Omental fat pad (tissue), 4 donors: Measurements from ENCODE around the gene AZIN2. TPM values are rescaled to one million over a fixed set of nuclear protein-coding genes. Genes with fewer than 3 reads are reported as not detected.

ENCODE experiments used
- ATAC-seq: fragments of 150-250 bp; one replicate; pipeline ENCODE4 v1.9.1; 2016; ENCODE audit warnings: mild to moderate bottlenecking, moderate library complexity; ENCODE audit not compliant: low FRiP score
- DNase-seq: peaks from one replicate; pipeline ENCODE4 v3.0.0-alpha.2; 2019; ENCODE audit warnings: low spot score
- total RNA-seq, 4 donors: library from RNA; depleted of rRNA; stranded (reverse); fragments of >200 nt; gene quantifications; one replicate each; pipeline ENCODE4 v1.1.0, GENCODE V29; 2016
- TF ChIP-seq, protein P1 (sequence below), 3 donors: fragments of 450-650 bp; IDR thresholded peaks; one replicate each; pipeline ENCODE4 v1.5.1; 2016 to 2017; ENCODE audit warnings: antibody characterized with exemption in 3 of 3, mild to moderate bottlenecking in 3 of 3, moderate library complexity in 2 of 3

The AZIN2 gene
- total RNA-seq, 4 donors from 2014 or later: 1.8 to 5.3 (median 3.5) TPM

DNA sequence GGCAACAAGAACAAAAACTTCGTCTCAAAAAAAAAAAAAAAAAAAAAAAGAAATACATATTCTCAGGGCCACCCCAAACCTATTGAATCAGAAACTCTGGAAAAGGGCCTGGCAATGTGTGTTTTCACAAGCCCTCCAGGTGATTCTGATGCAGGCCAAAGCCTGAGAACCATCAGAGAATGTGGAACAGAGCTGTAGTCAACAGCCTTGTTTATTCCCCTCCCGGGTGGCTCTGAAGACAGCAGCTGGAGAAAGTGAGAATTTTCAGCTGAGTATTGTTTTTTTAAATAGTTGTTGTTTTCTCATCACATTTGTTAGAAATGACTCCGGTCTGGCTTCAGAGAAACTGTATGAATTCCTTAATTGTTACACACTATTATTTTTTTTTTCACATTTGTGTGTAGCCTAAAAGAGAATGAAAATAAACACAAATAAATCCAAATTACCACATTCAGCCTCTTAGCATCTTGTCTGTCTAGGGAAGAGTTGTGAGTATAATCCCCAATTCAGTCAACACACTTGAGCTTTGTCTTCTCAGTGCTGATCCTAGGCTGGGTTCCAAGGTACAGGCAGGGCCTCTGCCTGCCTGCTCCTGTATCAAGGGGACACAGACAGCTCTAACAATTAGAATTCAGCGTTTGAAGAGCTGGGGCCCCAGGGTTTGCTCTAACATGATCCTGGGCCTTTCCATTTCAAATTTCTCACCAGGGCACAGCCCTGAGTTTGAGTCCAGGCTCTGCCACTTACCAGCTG is 6.6 kb upstream of the AZIN2 start:
- TF ChIP-seq, protein P1, sequence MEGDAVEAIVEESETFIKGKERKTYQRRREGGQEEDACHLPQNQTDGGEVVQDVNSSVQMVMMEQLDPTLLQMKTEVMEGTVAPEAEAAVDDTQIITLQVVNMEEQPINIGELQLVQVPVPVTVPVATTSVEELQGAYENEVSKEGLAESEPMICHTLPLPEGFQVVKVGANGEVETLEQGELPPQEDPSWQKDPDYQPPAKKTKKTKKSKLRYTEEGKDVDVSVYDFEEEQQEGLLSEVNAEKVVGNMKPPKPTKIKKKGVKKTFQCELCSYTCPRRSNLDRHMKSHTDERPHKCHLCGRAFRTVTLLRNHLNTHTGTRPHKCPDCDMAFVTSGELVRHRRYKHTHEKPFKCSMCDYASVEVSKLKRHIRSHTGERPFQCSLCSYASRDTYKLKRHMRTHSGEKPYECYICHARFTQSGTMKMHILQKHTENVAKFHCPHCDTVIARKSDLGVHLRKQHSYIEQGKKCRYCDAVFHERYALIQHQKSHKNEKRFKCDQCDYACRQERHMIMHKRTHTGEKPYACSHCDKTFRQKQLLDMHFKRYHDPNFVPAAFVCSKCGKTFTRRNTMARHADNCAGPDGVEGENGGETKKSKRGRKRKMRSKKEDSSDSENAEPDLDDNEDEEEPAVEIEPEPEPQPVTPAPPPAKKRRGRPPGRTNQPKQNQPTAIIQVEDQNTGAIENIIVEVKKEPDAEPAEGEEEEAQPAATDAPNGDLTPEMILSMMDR (IDR thresholded peaks at IDR 0.05): no peak
- DNase-seq (no peak), ATAC-seq (no peak)

DNA sequence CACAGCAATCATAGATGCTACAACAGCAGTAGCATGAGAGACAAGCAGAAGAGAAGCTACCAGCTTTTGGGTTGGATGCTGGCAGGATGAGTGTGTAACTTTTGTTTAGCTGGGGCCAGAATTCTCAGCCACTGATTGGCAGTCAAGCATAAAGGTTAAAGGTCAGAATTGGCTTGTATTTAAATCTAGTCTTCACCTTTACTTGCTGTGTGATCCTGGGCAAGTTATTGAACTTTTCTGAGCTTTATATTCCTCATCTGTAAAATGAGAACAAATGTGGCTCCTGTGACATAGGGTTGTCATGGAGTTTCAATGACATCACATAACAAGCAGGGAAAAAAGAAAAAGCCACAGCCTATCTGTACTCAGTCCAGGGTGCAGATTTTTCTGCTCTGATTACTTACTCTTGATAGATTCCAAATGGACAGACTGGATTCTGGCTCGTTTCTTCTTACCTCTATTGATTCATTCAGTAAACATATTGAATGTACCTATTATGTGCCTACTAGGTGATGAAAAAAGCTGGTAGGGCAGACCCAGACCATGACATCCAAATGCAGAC is 2.8 kb upstream of the AZIN2 start:
- TF ChIP-seq, protein P1 (IDR thresholded peaks at IDR 0.05): no peak
- ATAC-seq (no peak), DNase-seq (no peak)

DNA sequence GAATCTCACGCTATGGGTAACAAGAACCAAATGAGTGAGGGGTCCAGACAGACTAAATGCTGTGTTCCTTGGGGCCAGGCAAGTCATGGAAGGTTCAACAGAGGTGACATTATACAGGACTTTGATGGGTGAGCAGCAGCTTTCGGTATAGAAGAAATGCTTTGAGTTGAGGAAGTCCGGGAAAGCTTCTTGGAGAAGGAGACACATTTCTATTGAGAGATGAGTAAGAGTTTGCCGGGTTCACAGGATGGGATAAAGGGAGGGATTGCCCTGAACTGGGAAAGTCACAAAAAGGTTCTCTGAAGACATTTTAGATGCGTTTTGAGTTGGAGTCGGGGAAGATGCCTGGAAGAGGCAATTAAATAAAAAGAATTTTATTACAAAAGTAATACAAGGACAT is 580 bp upstream of the AZIN2 start:
- DNase-seq (no peak), ATAC-seq (no peak)
- TF ChIP-seq, protein P1 (IDR thresholded peaks at IDR 0.05): no peak

DNA sequence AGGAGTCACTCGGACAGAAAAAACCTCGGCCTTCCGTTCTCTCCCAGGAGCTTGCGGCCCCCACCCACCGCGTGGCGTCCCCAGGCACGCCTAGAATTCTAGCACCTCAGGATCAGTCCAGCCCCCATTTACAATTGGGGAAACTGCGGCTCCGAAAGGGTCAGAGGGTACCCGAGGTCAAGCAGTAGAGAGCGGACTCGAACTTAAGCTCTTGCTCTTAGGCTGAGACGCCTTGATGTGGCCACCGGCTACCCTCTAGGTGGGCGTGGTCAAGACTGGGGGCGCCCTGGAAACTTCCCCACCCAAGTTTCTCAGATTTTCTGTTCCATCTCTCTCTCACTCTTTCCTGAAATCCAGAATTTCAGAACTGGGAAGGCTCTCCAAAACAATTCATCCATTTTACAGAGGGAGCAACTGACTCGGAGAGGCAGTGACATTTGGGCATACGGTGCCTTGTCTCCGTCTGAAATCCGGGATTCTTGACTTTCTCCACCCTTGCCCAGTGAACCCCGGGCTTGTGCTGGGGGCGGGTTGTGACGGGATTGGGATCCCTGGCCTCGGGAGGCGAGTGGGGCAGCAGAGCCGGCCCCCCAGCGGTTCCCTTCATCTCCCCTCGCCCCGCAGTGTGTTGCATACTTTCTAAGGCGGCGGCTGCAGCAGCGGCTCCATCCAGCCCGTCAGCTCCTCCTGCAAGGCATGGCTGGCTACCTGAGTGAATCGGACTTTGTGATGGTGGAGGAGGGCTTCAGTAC is 777 bp downstream of the AZIN2 start:
- DNase-seq (no peak), ATAC-seq (no peak)
- TF ChIP-seq, protein P1 (IDR thresholded peaks at IDR 0.05): no peak

DNA sequence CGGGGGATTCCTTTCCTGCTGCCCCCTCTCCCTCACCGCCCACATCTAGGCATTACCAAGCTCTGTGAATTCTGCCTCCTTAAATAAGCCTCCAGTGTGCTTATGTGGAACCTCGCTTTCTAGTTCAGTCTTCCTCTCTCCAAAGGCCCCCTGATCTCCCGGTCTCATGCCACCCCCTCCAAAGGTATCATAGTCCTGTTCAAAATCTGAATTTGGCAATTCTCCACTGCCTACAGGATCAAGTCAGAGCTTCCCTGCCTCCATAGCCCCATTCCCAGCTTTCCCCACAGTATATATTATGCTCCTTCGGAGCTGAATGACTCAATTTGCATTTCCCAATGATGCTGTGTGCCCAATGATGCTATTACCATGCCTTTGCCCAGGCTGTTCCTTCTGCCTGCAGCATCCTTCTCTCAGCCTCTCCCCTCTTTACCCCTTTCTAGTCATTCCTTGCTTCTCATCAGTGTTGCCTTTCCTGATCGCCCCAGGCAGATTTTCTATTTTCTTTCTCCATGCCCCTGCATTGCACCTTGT is 1.7 kb downstream of the AZIN2 start:
- TF ChIP-seq, protein P1 (IDR thresholded peaks at IDR 0.05): no peak

DNA sequence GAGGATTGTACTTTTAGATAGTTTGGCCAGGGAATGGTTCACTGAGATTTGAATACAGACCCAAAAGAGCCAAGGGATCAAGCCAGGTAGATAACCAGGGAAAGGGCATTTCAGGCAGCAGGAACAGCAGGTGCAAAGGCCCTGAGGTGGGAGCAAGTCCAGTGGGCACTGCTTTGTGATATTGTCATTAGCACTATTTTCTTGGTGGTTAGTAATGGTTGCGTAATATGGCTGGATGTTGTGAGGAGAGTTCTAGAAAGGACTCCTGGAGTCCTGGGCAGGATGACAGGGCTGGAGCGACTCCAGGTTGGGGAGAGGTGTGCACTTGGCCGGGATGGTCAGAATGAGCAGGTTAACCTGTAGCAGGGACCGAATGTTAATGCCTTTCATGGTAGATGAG is 4.4 kb downstream of the AZIN2 start:
- ATAC-seq (no peak), DNase-seq (no peak)
- TF ChIP-seq, protein P1 (IDR thresholded peaks at IDR 0.05): no peak

More for the DNA sequence above, 1.7 kb downstream of the AZIN2 start:
- ATAC-seq (no peak), DNase-seq (no peak)
